Activated B cell treated with CpG ODN at 0.5 μM for 24 hours (primary cell): ENCODE measurements around the gene NR5A1. TPM values are rescaled to one million over a fixed set of nuclear protein-coding genes. Genes with fewer than 3 reads are reported as not detected.

Experiments
- ATAC-seq: fragments of 200-7000 bp; cut with Tn5 transposase; one replicate; pipeline ENCODE4 v1.10.0; 2021; ENCODE audit warnings: low read depth, mild to moderate bottlenecking, moderate library complexity
- CTCF ChIA-PET: fragments of 350-600 bp; sonication (Branson Sonifier 250); formaldehyde crosslinking; loops from one replicate; lab custom pipeline; 2021; ENCODE audit warnings: antibody characterized with exemption; lab: Charles Lee
- POLR2A ChIA-PET: fragments of 350-600 bp; sonication (Branson Sonifier 250); formaldehyde crosslinking; loops from one replicate; lab custom pipeline; 2021; ENCODE audit warnings: antibody characterized with exemption; lab: Charles Lee
- DNase-seq: peaks from one replicate; pipeline ENCODE4 v3.0.0; 2022
- H3K27ac Mint-ChIP-seq: one replicate; pipeline ENCODE4 v1.8.0; 2020; ENCODE audit warnings: mixed read lengths
- H3K27me3 Mint-ChIP-seq: one replicate; pipeline ENCODE4 v1.8.0; 2021; ENCODE audit warnings: mixed read lengths
- H3K36me3 Mint-ChIP-seq: one replicate; pipeline ENCODE4 v1.8.0; 2021; ENCODE audit warnings: low read depth, mixed read lengths
- H3K4me1 Mint-ChIP-seq: one replicate; pipeline ENCODE4 v1.8.0; 2021; ENCODE audit warnings: mixed read lengths
- H3K4me3 Mint-ChIP-seq: one replicate; pipeline ENCODE4 v1.8.0; 2020; ENCODE audit warnings: mild to moderate bottlenecking, mixed read lengths
- H3K9me3 Mint-ChIP-seq: one replicate; pipeline ENCODE4 v1.8.0; 2020; ENCODE audit warnings: mixed read lengths
- intact Hi-C: fragments of 100-400 bp; cut with micrococcal nuclease; formaldehyde crosslinking; loops from one replicate; pipeline ENCODE4 v1.15.1; 2024
- total RNA-seq: library from RNA; stranded (reverse); gene quantifications from 2 replicates; pipeline ENCODE4 v1.2.3, GENCODE V29; 2022
- TF ChIP-seq, protein P1 (sequence below): fragments of 200-600 bp; IDR thresholded peaks from one replicate; pipeline ENCODE4 v1.8.0; 2022; ENCODE audit warnings: antibody characterized with exemption, mild to moderate bottlenecking

The NR5A1 gene
- not detected in 2 replicates for total RNA-seq

DNA sequence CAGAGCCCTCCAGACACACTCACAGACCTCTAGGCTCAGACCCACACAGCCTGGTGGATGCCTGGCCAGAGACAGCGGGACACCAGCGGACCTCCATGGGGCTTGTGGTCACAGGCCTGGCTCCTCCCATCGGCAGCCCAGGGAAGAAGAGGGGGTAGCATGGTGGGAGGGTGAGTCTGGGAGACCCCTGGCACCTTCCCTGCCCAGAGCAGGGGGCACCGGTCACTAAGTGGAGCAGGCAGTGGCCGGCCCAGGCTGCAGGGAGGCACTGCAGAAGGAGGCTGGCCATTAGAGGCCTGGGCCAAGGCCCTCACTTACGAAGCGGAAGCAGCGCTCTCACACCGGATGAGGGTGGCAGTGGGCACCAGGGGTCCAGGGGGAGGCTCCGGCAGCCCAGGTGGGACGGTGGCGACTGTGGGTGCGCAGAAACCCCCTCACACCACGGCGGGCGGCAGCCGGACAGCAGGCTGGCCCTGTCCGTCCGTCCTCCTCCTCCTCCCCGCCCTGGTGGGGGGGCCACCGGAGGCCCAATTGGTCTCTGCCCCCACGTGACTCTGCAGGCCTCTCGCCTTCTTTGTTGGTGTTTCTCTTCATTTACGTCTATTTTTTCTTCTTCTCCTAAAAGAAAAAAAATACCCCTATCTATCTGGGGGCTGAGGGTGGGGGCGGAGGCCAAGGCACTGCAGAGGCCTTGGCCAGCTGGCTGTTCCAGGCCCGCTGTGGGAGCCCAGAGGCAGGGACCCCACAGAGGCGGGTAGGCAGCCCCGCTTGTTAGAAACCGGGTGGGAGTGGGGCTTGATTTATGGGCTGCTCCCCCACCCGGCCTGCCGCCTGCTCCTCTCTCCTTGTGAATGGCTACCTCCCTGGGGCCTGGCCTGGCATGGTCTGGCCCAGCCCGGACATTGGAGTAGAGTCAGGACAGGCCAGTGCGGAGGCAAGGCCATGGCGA lies at the start of gene NR5A1:
Gene NR5A1 (minus strand): TSS at position 469 of the 949 bp plus-strand sequence. CDS start 4,004 bp downstream, outside the sequence.
- intact Hi-C loops = no loop called here
- Mint-ChIP-seq H3K36me3 (no peaks in the 10 kb centered on the region), H3K4me3 (no peak within 1 kb of the TSS), H3K4me1 (peaks cover 6% of the 10 kb centered on the region), H3K27ac (no peak within 1 kb of the TSS), H3K27me3 (peaks cover 32% of the 10 kb centered on the region), H3K9me3 (no peaks in the 10 kb centered on the region)
- TF ChIP-seq, protein P1, sequence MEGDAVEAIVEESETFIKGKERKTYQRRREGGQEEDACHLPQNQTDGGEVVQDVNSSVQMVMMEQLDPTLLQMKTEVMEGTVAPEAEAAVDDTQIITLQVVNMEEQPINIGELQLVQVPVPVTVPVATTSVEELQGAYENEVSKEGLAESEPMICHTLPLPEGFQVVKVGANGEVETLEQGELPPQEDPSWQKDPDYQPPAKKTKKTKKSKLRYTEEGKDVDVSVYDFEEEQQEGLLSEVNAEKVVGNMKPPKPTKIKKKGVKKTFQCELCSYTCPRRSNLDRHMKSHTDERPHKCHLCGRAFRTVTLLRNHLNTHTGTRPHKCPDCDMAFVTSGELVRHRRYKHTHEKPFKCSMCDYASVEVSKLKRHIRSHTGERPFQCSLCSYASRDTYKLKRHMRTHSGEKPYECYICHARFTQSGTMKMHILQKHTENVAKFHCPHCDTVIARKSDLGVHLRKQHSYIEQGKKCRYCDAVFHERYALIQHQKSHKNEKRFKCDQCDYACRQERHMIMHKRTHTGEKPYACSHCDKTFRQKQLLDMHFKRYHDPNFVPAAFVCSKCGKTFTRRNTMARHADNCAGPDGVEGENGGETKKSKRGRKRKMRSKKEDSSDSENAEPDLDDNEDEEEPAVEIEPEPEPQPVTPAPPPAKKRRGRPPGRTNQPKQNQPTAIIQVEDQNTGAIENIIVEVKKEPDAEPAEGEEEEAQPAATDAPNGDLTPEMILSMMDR = no peak
- POLR2A ChIA-PET = no interaction called here
- CTCF ChIA-PET = no interaction called here
- no peak for DNase-seq
- ATAC-seq = no peak

DNA sequence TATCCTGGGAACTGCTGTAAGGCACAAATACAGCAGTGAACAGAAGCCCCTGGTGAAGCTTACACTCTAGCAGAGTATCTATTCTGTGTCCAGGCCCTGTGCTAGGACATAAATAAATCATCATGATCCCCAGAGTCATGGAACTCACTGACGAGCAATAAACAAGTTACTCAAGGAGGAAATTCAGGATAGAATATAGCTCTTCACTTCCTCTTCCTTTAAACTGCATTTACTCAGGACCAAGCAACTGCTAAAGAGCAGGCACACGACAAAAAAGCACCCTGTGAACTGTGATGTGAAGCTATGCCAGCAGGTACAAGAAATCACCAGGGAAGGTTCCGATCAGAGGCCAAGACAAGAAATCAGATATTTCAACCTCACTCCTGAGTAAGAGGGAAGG lies 47.8 kb upstream of the NR5A1 start:
- Mint-ChIP-seq H3K9me3 (no peaks in the 10 kb centered on the region), H3K27ac (no peak overlapping the region), H3K4me3 (no peak overlapping the region), H3K36me3 (no peaks in the 10 kb centered on the region), H3K27me3 (no peaks in the 10 kb centered on the region), H3K4me1 (no peaks in the 10 kb centered on the region)
- ChIA-PET CTCF (no interaction called here), POLR2A (no interaction called here)
- intact Hi-C loops = no loop called here
- no peak for ATAC-seq
- TF ChIP-seq, protein P1 = no peak
- DNase-seq = no peak

DNA sequence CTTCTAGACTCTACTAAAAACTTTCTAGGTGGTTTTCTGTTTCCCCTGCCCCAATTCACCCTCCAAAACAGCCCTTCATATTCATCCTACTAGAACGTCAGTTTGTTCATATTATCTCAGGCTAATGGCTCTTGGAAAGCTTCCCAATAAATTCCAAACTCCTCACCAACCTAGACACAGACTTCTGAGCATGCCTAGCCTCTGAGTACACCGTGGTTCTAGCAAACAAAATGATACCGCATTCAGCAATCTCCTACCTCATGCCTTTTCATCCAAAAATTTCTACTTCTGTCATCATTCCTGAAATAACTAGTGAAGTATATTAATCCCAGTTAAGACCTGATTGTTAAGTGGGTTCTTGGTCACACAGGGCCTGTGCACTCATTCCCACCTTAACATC lies 46.5 kb upstream of the NR5A1 start:
- ChIA-PET POLR2A (no interaction called here), CTCF (no interaction called here)
- no peaks in the 10 kb centered on the region for H3K36me3 Mint-ChIP-seq
- TF ChIP-seq, protein P1 = no peak
- H3K9me3 Mint-ChIP-seq = no peaks in the 10 kb centered on the region
- no peaks in the 10 kb centered on the region for H3K27me3 Mint-ChIP-seq
- no peak overlapping the region for H3K27ac Mint-ChIP-seq
- DNase-seq (no peak), ATAC-seq (no peak)
- no peak overlapping the region for H3K4me3 Mint-ChIP-seq
- intact Hi-C loops = no loop called here
- no peaks in the 10 kb centered on the region for H3K4me1 Mint-ChIP-seq

DNA sequence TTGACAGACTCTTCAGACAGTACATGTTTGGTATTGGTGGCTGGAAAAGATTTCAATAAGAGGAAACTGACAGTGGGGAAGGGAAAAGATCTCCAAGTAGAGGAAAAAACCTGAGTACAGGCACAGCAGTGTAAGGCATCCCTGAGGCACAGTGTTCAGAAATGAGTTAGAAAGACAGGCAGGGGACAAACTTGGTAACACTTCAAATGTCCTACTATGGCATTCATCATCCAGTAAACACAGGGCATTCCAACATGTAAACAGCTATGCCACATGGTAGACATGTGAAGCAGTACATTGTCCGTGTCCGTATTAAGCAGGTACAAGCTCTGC lies 45.0 kb upstream of the NR5A1 start:
- CTCF ChIA-PET = no interaction called here
- TF ChIP-seq, protein P1 = no peak
- no peak for DNase-seq
- H3K4me1 Mint-ChIP-seq = no peaks in the 10 kb centered on the region
- no peak for ATAC-seq
- POLR2A ChIA-PET = no interaction called here
- H3K4me3 Mint-ChIP-seq = no peak overlapping the region
- no peaks in the 10 kb centered on the region for H3K27me3 Mint-ChIP-seq
- intact Hi-C loops = no loop called here
- no peaks in the 10 kb centered on the region for H3K36me3 Mint-ChIP-seq
- no peak overlapping the region for H3K27ac Mint-ChIP-seq
- no peaks in the 10 kb centered on the region for H3K9me3 Mint-ChIP-seq

DNA sequence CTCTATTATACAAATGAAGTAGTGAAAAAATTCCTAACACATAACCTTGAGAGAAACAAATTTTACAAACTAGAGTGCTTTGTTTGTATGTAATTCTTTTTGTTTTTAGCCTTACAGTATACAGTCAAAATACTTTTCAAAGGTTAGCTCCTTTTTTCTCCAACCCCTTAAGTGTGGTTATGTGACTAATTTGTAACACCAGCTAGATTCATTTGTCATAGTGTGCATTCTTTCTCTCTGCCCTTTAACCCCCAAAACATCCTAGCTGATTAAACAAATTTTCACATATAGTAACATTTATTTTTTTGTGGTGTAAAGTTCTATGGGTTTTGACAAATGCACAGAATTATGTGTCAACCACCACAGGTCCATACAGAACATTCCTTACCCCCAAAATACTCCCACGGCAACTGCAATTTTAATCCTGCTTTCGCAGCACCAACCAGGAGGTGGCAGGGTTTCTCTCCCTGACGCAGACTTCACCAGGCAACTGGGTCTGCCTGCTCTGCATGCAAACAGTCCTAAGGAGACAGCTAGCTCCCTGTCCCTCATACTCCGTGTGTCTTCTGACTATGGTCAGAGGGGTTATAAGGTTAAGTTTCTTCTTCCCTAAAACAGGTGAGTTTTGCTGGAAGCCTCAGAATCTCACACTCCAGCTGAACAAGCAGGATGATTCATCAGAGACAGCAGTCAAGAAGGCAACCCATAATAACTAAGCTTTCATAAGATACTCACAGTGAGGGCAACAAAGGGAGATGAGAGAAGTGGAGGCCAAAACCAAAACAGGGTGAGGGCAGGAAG lies 44.5 kb upstream of the NR5A1 start:
- Mint-ChIP-seq H3K9me3 (no peaks in the 10 kb centered on the region), H3K4me1 (no peaks in the 10 kb centered on the region), H3K27ac (no peak overlapping the region), H3K4me3 (no peak overlapping the region), H3K36me3 (no peaks in the 10 kb centered on the region), H3K27me3 (no peaks in the 10 kb centered on the region)
- ChIA-PET POLR2A (no interaction called here), CTCF (no interaction called here)
- ATAC-seq (no peak), DNase-seq (no peak)
- intact Hi-C loops = no loop called here
- TF ChIP-seq, protein P1 = no peak
